ENCODE data around the gene PDE8B.

- TF ChIP-seq CTCF (optimal IDR thresholded peaks at IDR 0.05 in 1 of 3, IDR thresholded peaks at IDR 0.05 in 1 of 3, conservative IDR thresholded peaks at IDR 0.05 in 1 of 3; ENCODE audit: extremely low read depth in 1 of 3, insufficient read depth in 2 of 3, low read length in 3 of 3) (no peak), EZH2 (IDR thresholded peaks at IDR 0.05; ENCODE audit: low read length) (no peak)
These were observed 227.6 kb downstream of the PDE8B start for GRCh38 chr5:77438071-77438470.

Measured in keratinocyte (primary cell).